Tibial artery (tissue), 4 donors: ENCODE measurements around the gene TUBB8B.
"Not testable (repeated sequence)": the region's sequence is repeated elsewhere in the genome, so short reads cannot be mapped to it uniquely, and the experiment has no call there.

Experiments used
- DNase-seq, 2 donors: peaks; one replicate each; pipeline ENCODE4 v3.0.0-alpha.2; 2019
- H3K27ac ChIP-seq, 2 donors: fragments of 200-600 bp; sonication (generic) in 1 of 2; 1 replicate in 1 of 2; 2 replicates in 1 of 2; pipeline ENCODE4 v1.5.1; 2018 to 2019; ENCODE audit warnings: mild to moderate bottlenecking in 1 of 2
- H3K27me3 ChIP-seq, 2 donors: fragments of 200-600 bp; sonication (generic) in 1 of 2; one replicate each; pipeline versions ENCODE4 v1.5.1 to v1.6.0; 2016 to 2019
- H3K36me3 ChIP-seq, 3 donors: fragments of 200-600 bp; sonication (generic) in 2 of 3; one replicate each; pipeline ENCODE4 v1.5.1; 2016 to 2019; ENCODE audit warnings: mild to moderate bottlenecking in 2 of 3
- H3K4me1 ChIP-seq, 4 donors: fragments of 200-600 bp; sonication (generic) in 2 of 4; 1 replicate in 3 of 4; 2 replicates in 1 of 4; pipeline ENCODE4 v1.5.1; 2016 to 2019
- H3K4me3 ChIP-seq, 2 donors: fragments of 200-600 bp; sonication (generic) in 1 of 2; 1 replicate in 1 of 2; 2 replicates in 1 of 2; pipeline ENCODE4 v1.5.1; 2018 to 2019; ENCODE audit warnings: mild to moderate bottlenecking in 2 of 2
- H3K9me3 ChIP-seq, 3 donors: fragments of 200-600 bp; sonication (generic) in 1 of 3; one replicate each; pipeline ENCODE4 v1.5.1; 2016 to 2019
- intact Hi-C: fragments of 100-400 bp; cut with DNase I; formaldehyde crosslinking; loops from one replicate; pipeline ENCODE4 v1.15.0; 2023; ENCODE audit warnings: low total_unique reads

TUBB8B gene

GRCh38 chr18:75525-76160, 26.2 kb upstream of the TUBB8B start:
- H3K36me3 ChIP-seq, DNase-seq, H3K27ac ChIP-seq, H3K9me3 ChIP-seq, H3K4me3 ChIP-seq, H3K4me1 ChIP-seq, intact Hi-C loops: not testable (repeated sequence)
- peaks cover 0 to 15% of the 10 kb centered on the region in 2 donors for H3K27me3 ChIP-seq

GRCh38 chr18:73181-73777, 23.9 kb upstream of the TUBB8B start:
- peaks cover 0 to 18% of the 10 kb centered on the region in 2 donors for H3K27me3 ChIP-seq
- H3K4me3 ChIP-seq, H3K9me3 ChIP-seq, DNase-seq, H3K4me1 ChIP-seq, intact Hi-C loops, H3K36me3 ChIP-seq, H3K27ac ChIP-seq: not testable (repeated sequence)

- DNase-seq, intact Hi-C loops, H3K27ac ChIP-seq, H3K36me3 ChIP-seq, H3K27me3 ChIP-seq, H3K9me3 ChIP-seq, H3K4me1 ChIP-seq, H3K4me3 ChIP-seq: not testable (repeated sequence)
Observed at GRCh38 chr18:67701-68100, 18.3 kb upstream of the TUBB8B start.

GRCh38 chr18:64279-64678, 14.9 kb upstream of the TUBB8B start:
- H3K36me3 ChIP-seq, H3K4me1 ChIP-seq, H3K27me3 ChIP-seq, H3K4me3 ChIP-seq, intact Hi-C loops, H3K27ac ChIP-seq, H3K9me3 ChIP-seq, DNase-seq: not testable (repeated sequence)

GRCh38 chr18:63656-64055, 14.2 kb upstream of the TUBB8B start:
- H3K27me3 ChIP-seq, intact Hi-C loops, H3K36me3 ChIP-seq, DNase-seq, H3K9me3 ChIP-seq, H3K4me3 ChIP-seq, H3K27ac ChIP-seq, H3K4me1 ChIP-seq: not testable (repeated sequence)

GRCh38 chr18:54388-54787, 5.0 kb upstream of the TUBB8B start:
- H3K27me3 ChIP-seq, H3K27ac ChIP-seq, intact Hi-C loops, H3K9me3 ChIP-seq, DNase-seq, H3K4me1 ChIP-seq, H3K36me3 ChIP-seq, H3K4me3 ChIP-seq: not testable (repeated sequence)

GRCh38 chr18:48696-49095, 719 bp downstream of the TUBB8B start:
- H3K4me1 ChIP-seq, H3K27me3 ChIP-seq, intact Hi-C loops, H3K27ac ChIP-seq, DNase-seq, H3K9me3 ChIP-seq, H3K4me3 ChIP-seq, H3K36me3 ChIP-seq: not testable (repeated sequence)

- intact Hi-C loops, H3K36me3 ChIP-seq, H3K9me3 ChIP-seq, H3K27me3 ChIP-seq, H3K4me3 ChIP-seq, DNase-seq, H3K4me1 ChIP-seq, H3K27ac ChIP-seq: not testable (repeated sequence)
Observed at GRCh38 chr18:13177-13576, 36.2 kb downstream of the TUBB8B start.

- H3K4me1 ChIP-seq, H3K4me3 ChIP-seq, intact Hi-C loops, H3K36me3 ChIP-seq, H3K27me3 ChIP-seq, H3K9me3 ChIP-seq, H3K27ac ChIP-seq, DNase-seq: not testable (repeated sequence)
Observed at GRCh38 chr18:12773-13172, 36.6 kb downstream of the TUBB8B start.

- H3K4me3 ChIP-seq, DNase-seq, H3K36me3 ChIP-seq, H3K9me3 ChIP-seq, H3K27me3 ChIP-seq, H3K27ac ChIP-seq, intact Hi-C loops, H3K4me1 ChIP-seq: not testable (repeated sequence)
Observed at GRCh38 chr18:11383-12274, 37.8 kb downstream of the TUBB8B start.

- H3K27ac ChIP-seq, intact Hi-C loops, H3K27me3 ChIP-seq, H3K4me3 ChIP-seq, H3K36me3 ChIP-seq, H3K9me3 ChIP-seq, H3K4me1 ChIP-seq: not testable (repeated sequence)
- DNase-seq = peak in 1 of 2 donors; percentile 61
Observed at GRCh38 chr18:10624-11184, 38.7 kb downstream of the TUBB8B start.

- intact Hi-C loops, DNase-seq, H3K9me3 ChIP-seq, H3K4me1 ChIP-seq, H3K36me3 ChIP-seq, H3K27ac ChIP-seq, H3K4me3 ChIP-seq, H3K27me3 ChIP-seq: not testable (repeated sequence)
Observed at GRCh38 chr18:9937-10336, 39.5 kb downstream of the TUBB8B start.
